H1 (cell line): ENCODE measurements around the gene MPIG6B. TPM values are rescaled to one million over a fixed set of nuclear protein-coding genes. Genes with fewer than 3 reads are reported as not detected.
A peak's percentile ranks its signal among the peaks of the same experiment; 100 is the strongest.

Source experiments
- ASH2L ChIP-seq: fragments of 200-600, 300-600 bp; sonication (generic); IDR thresholded peaks from one replicate; pipeline ENCODE4 v1.7.1; 2017; ENCODE audit warnings: low read length
- BRCA1 ChIP-seq: IDR thresholded peaks from 2 replicates; pipeline ENCODE4 v1.6.1; 2012; ENCODE audit warnings: low read depth, low read length, improper control_type of control experiment
- CBX5 ChIP-seq: fragments of 300-800, 300-1000 bp; sonication (generic); IDR thresholded peaks from 2 replicates; pipeline ENCODE4 v1.7.1; 2016; ENCODE audit warnings: antibody characterized with exemption, low read length, low read depth
- GABPA ChIP-seq: IDR thresholded peaks from 2 replicates; pipeline ENCODE4 v1.6.1; 2011; ENCODE audit warnings: mild to moderate bottlenecking, low read length, moderate library complexity, borderline replicate concordance; ENCODE audit not compliant: insufficient read depth
- GTF2F1 ChIP-seq: IDR thresholded peaks from 2 replicates; pipeline ENCODE4 v1.6.1; 2012; ENCODE audit warnings: low read depth, low read length, improper control_type of control experiment, borderline replicate concordance
- JUN ChIP-seq: IDR thresholded peaks from 2 replicates; pipeline ENCODE4 v1.6.1; 2011; ENCODE audit warnings: low read depth, mild to moderate bottlenecking, improper control_type of control experiment, low read length
- KDM1A ChIP-seq: fragments of 200-600, 300-600 bp; sonication (generic); IDR thresholded peaks from 2 replicates; pipeline ENCODE4 v1.7.1; 2016; ENCODE audit warnings: mild to moderate bottlenecking, low read length, borderline replicate concordance
- MAX ChIP-seq: IDR thresholded peaks from 2 replicates; pipeline ENCODE4 v1.6.1; 2012; ENCODE audit warnings: inconsistent platforms
- NRF1 ChIP-seq: IDR thresholded peaks from 2 replicates; pipeline ENCODE4 v1.6.1; 2011; ENCODE audit warnings: mild to moderate bottlenecking, low read depth, low read length, improper control_type of control experiment
- PHF8 ChIP-seq: fragments of 200-600 bp; sonication (generic); conservative IDR thresholded peaks from 2 replicates; pipeline ENCODE4 v1.7.1; 2012; ENCODE audit warnings: low read depth, mild to moderate bottlenecking, inconsistent platforms, low read length, moderate library complexity
- RNF2 ChIP-seq: fragments of 200-900, 300-1000 bp; sonication (generic); IDR thresholded peaks from 2 replicates; pipeline ENCODE4 v1.7.1; 2016; ENCODE audit warnings: borderline replicate concordance, low read depth, mild to moderate bottlenecking, antibody characterized with exemption, low read length; ENCODE audit not compliant: poor library complexity, severe bottlenecking; ENCODE audit errors: missing control alignments
- SAP30 ChIP-seq: fragments of 300-600 bp; sonication (generic); IDR thresholded peaks from 2 replicates; pipeline ENCODE4 v1.7.1; 2012; ENCODE audit warnings: low read length, moderate library complexity, mild to moderate bottlenecking, inconsistent platforms; ENCODE audit not compliant: insufficient read depth, insufficient replicate concordance
- SIX5 ChIP-seq: IDR thresholded peaks from 2 replicates; pipeline ENCODE4 v1.6.1; 2011; ENCODE audit warnings: mild to moderate bottlenecking, low read depth, low read length
- SRF ChIP-seq: IDR thresholded peaks from 2 replicates; pipeline ENCODE4 v1.6.1; 2011; ENCODE audit warnings: mild to moderate bottlenecking, low read depth, low read length, moderate library complexity
- TAF1 ChIP-seq: IDR thresholded peaks from 2 replicates; pipeline ENCODE4 v1.6.1; 2011; ENCODE audit warnings: mild to moderate bottlenecking, low read depth, low read length
- TCF12 ChIP-seq: IDR thresholded peaks from 2 replicates; pipeline ENCODE4 v1.6.1; 2011; ENCODE audit warnings: low read depth, mild to moderate bottlenecking, low read length
- TEAD4 ChIP-seq: IDR thresholded peaks from 2 replicates; pipeline ENCODE4 v1.6.1; 2012; ENCODE audit warnings: low read depth, low read length, inconsistent platforms, mixed read lengths
- YY1 ChIP-seq: IDR thresholded peaks from 2 replicates; pipeline ENCODE4 v1.6.1; 2011; ENCODE audit warnings: low read depth, mild to moderate bottlenecking, low read length
- ZNF274 ChIP-seq: IDR thresholded peaks from 2 replicates; pipeline ENCODE4 v1.7.0; 2012; ENCODE audit warnings: low read length, borderline replicate concordance; ENCODE audit errors: extremely low read depth
- polyA plus RNA-seq, 7 experiments: library from polyadenylated mRNA; depleted of rRNA in 3 of 7; stranded (reverse) in 5 of 7; unstranded in 2 of 7; fragments of >200 nt in 5 of 7; fragments of 200-250 nt in 2 of 7; gene quantifications; 1 replicate in 5 of 7; 2 replicates in 1 of 7; 4 replicates in 1 of 7; pipeline versions ENCODE4 v1.2.1 to v1.2.3, GENCODE V29; 2011 to 2013; ENCODE audit warnings: missing spikeins in 2 of 7, mixed read lengths in 2 of 7
- total RNA-seq: library from RNA; stranded (reverse); fragmentation: NEBNext Ultra II Directional; extraction: Animal tissue kit (Norgen Biotek cat#: 25700); gene quantifications from 2 replicates; pipeline ENCODE4 v1.2.1, GENCODE V29; 2021
- TF ChIP-seq, protein P1 (sequence below): IDR thresholded peaks from 2 replicates; pipeline ENCODE4 v1.6.1; 2011; ENCODE audit warnings: low read length, improper control_type of control experiment

MPIG6B gene
- total and polyA plus RNA-seq, 2 of the 8 experiments (the other 6 are each of a cell fraction or from before 2014, with no cell fraction given), result 0.18 TPM; not detected in 1

- TF ChIP-seq TCF12, result peak; percentile 82; the same call in 1 of the 2 replicates
- no peak for TF ChIP-seq SIX5
- TF ChIP-seq NRF1, result peak; percentile 63
- TF ChIP-seq PHF8, result peak; percentile 68; the same call in 1 of the 2 replicates
- peak; percentile 53; the same call in 1 of the 2 replicates for TF ChIP-seq GTF2F1
- TF ChIP-seq CBX5, result no peak
- no peak for TF ChIP-seq GABPA
- 0 out of 2 replicates have a peak, but pooled peaks have one; percentile 11 for TF ChIP-seq TEAD4
- no peak for TF ChIP-seq BRCA1
- TF ChIP-seq, protein P1, sequence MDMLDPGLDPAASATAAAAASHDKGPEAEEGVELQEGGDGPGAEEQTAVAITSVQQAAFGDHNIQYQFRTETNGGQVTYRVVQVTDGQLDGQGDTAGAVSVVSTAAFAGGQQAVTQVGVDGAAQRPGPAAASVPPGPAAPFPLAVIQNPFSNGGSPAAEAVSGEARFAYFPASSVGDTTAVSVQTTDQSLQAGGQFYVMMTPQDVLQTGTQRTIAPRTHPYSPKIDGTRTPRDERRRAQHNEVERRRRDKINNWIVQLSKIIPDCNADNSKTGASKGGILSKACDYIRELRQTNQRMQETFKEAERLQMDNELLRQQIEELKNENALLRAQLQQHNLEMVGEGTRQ, result peak; percentile 29; the same call in 1 of the 2 replicates
- TF ChIP-seq SAP30, result no peak
- TF ChIP-seq RNF2, result peak; percentile 27
- TF ChIP-seq KDM1A, result no peak
- TF ChIP-seq ZNF274, result no peak
- TF ChIP-seq TAF1, result peak; percentile 75; the same call in 1 of the 2 replicates
- peak; percentile 63 for TF ChIP-seq ASH2L
- TF ChIP-seq MAX, result peak; percentile 100
- TF ChIP-seq YY1, result peak; percentile 90
- no peak for TF ChIP-seq JUN
- no peak for TF ChIP-seq SRF
Observed at GRCh38 chr6:31739639-31740396, 16.6 kb downstream of the MPIG6B start, which contains the start of gene MSH5 (continued).
